ENCODE results near the gene RYR2. TPM values are rescaled to one million over a fixed set of nuclear protein-coding genes. Genes with fewer than 3 reads are reported as not detected.
A peak's percentile ranks its signal among the peaks of the same experiment; 100 is the strongest.

The RYR2 gene
- total and polyA plus RNA-seq, 11 donors, result 77.7 to 1,319 (median 805) TPM

DNA sequence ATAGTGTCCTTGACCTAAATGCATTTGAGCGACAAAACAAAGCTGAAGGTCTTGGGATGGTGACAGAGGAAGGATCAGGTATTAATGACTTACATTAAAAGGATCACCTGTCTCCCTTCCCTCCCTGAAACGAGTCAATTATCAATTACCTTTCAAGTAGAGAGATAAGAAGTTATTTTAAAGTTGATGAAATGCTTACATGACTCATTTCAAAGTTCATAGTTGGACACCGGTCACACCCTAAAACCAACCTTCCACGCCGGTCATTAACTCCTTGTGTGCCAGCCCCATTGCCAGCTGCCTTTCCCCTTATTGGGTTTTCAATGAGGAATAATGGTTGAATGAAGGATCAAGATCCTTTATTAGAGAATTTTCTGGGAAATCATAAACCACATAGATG, 719.0 kb downstream of the RYR2 start:
- 34 to 38% (median 35%) methylated on average over 5 of the region's 5 CpGs for WGBS, 4 donors
- intact Hi-C loops (cut with DNase I), result no loop called here
- no peak for ATAC-seq

GRCh38 chr1:237763137-237763536, 721.2 kb downstream of the RYR2 start:
- no peaks in the 10 kb centered on the region for H3K27me3 ChIP-seq
- H3K9me3 ChIP-seq, result no peaks in the 10 kb centered on the region
- intact Hi-C loops (cut with DNase I), result no loop called here
- DNase-seq, result no peak
- no peak overlapping the region for H3K27ac ChIP-seq
- WGBS, 4 donors, result 51 to 63% (median 55%) methylated on average over 7 of the region's 7 CpGs
- no peak overlapping the region for H3K4me3 ChIP-seq
- TF ChIP-seq POLR2A (IDR thresholded peaks at IDR 0.05) (no peak), CTCF (IDR thresholded peaks at IDR 0.05) (no peak)
- peak in 3 of 4 donors; percentile 35 to 69 (median 48) for ATAC-seq
- H3K4me1 ChIP-seq, result peaks cover 0 to 15% (median 0%) of the 10 kb centered on the region in 12 donors
- H3K36me3 ChIP-seq, result peaks cover 0 to 91% (median 0%) of the 10 kb centered on the region in 9 donors

More for the DNA sequence above, 719.0 kb downstream of the RYR2 start:
- Histone ChIP-seq H3K9me3 (no peaks in the 10 kb centered on the region), H3K4me1 (peaks cover 0 to 15% (median 0%) of the 10 kb centered on the region in 12 donors), H3K27ac (peak overlapping the region in 1 of 12 donors; percentile 10), H3K27me3 (no peaks in the 10 kb centered on the region), H3K36me3 (peaks cover 0 to 87% (median 3%) of the 10 kb centered on the region in 9 donors), H3K4me3 (no peak overlapping the region)
- TF ChIP-seq POLR2A (IDR thresholded peaks at IDR 0.05), result no peak
- TF ChIP-seq CTCF (IDR thresholded peaks at IDR 0.05), result no peak
- no peak for DNase-seq

DNA sequence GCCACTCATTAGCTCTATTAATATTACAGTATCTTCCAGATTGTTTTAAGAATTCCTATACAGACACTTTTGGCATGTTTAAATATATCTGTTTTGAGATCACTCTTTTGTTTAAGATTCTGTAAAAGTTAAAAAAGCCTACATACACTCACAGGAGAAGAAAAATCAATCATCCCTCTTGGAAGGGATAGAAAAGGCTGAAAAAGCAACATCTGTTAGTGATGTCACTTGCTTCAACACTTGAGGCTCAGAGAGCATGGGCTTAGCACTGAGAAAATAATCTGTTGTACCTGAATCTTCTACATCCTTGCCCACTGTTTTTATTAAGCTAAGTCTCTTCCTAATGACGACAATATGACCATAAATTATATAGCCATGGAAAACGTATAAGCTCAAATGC, 721.8 kb downstream of the RYR2 start:
- Histone ChIP-seq H3K4me3 (no peak overlapping the region), H3K27me3 (no peaks in the 10 kb centered on the region), H3K27ac (no peak overlapping the region), H3K9me3 (no peaks in the 10 kb centered on the region), H3K36me3 (peaks cover 0 to 91% (median 0%) of the 10 kb centered on the region in 9 donors), H3K4me1 (peaks cover 0 to 15% (median 0%) of the 10 kb centered on the region in 12 donors)
- intact Hi-C loops (cut with DNase I), result no loop called here
- WGBS, 4 donors, result 45 to 73% (median 64%) methylated on average over 2 of the region's 2 CpGs
- TF ChIP-seq POLR2A (IDR thresholded peaks at IDR 0.05) (no peak), CTCF (IDR thresholded peaks at IDR 0.05) (no peak)
- no peak for DNase-seq
- no peak for ATAC-seq

- intact Hi-C loops (cut with DNase I), result no loop called here
Observed at GRCh38 chr1:237769916-237770315, 727.9 kb downstream of the RYR2 start.

More at GRCh38 chr1:237769916-237770315, 727.9 kb downstream of the RYR2 start:
- no peak for DNase-seq
- ATAC-seq, result no peak
- Histone ChIP-seq H3K36me3 (peaks cover 0 to 92% (median 0%) of the 10 kb centered on the region in 9 donors), H3K27me3 (no peaks in the 10 kb centered on the region), H3K9me3 (no peaks in the 10 kb centered on the region), H3K27ac (no peak overlapping the region), H3K4me1 (peaks cover 0 to 8% (median 0%) of the 10 kb centered on the region in 12 donors), H3K4me3 (no peak overlapping the region)
- 56 to 73% (median 68%) methylated on average over 2 of the region's 2 CpGs for WGBS, 4 donors
- TF ChIP-seq CTCF (IDR thresholded peaks at IDR 0.05) (no peak), POLR2A (IDR thresholded peaks at IDR 0.05) (no peak)

Data from heart left ventricle (tissue), 16 donors.